ENCODE measurements around the gene CCDC148. TPM values are rescaled to one million over a fixed set of nuclear protein-coding genes. Genes with fewer than 3 reads are reported as not detected.

CCDC148 gene
- total RNA-seq, 1 donor from 2014 or later: 9.3 TPM

GRCh38 chr2:158174495-158174894, 282.1 kb downstream of the CCDC148 start:
- no peak for TF ChIP-seq CTCF (IDR thresholded peaks at IDR 0.05)
- no peak for TF ChIP-seq EZH2phosphoT487 (IDR thresholded peaks at IDR 0.05)
- no peak for TF ChIP-seq EZH2 (IDR thresholded peaks at IDR 0.05)
- Mint-ChIP-seq H3K9me3 (no peaks in the 10 kb centered on the region), H3K36me3 (no peaks in the 10 kb centered on the region), H3K4me3 (no peak overlapping the region), H3K4me1 (peaks cover 9% of the 10 kb centered on the region), H3K27ac (no peak overlapping the region), H3K27me3 (ENCODE audit: insufficient read depth, low read depth) (no peaks in the 10 kb centered on the region)
- no peaks in the 10 kb centered on the region for H3K9me3 ChIP-seq (ENCODE audit: low read depth)
- no peak overlapping the region for H2AFZ ChIP-seq (replicated peaks)
- no peak overlapping the region for H3K9ac ChIP-seq
- no peaks in the 10 kb centered on the region for H3K79me2 ChIP-seq (ENCODE audit: low read depth)
- no peaks in the 10 kb centered on the region for H3K36me3 ChIP-seq
- no peak for DNase-seq (ENCODE audit: low spot score)
- peaks cover 7% of the 10 kb centered on the region for H3K4me1 ChIP-seq
- H3K27ac ChIP-seq: no peak overlapping the region
- H3F3A ChIP-seq (ENCODE audit: low read depth): no peaks in the 10 kb centered on the region
- H3K27me3 ChIP-seq: no peaks in the 10 kb centered on the region
- no peak overlapping the region for H3K4me2 ChIP-seq
- H3K4me3 ChIP-seq: no peak overlapping the region
- H4K20me1 ChIP-seq (ENCODE audit: low read depth): no peaks in the 10 kb centered on the region

GRCh38 chr2:158172719-158173118, 283.8 kb downstream of the CCDC148 start:
- DNase-seq (ENCODE audit: low spot score): no peak
- no peaks in the 10 kb centered on the region for H3K27me3 ChIP-seq
- no peak overlapping the region for H3K27ac ChIP-seq
- H3F3A ChIP-seq (ENCODE audit: low read depth): no peaks in the 10 kb centered on the region
- H3K4me1 ChIP-seq: peaks cover 9% of the 10 kb centered on the region
- no peaks in the 10 kb centered on the region for H3K79me2 ChIP-seq (ENCODE audit: low read depth)
- H3K27me3 Mint-ChIP-seq (ENCODE audit: insufficient read depth, low read depth): no peaks in the 10 kb centered on the region
- no peak overlapping the region for H3K9ac ChIP-seq
- no peaks in the 10 kb centered on the region for H3K9me3 Mint-ChIP-seq
- no peak overlapping the region for H3K4me3 ChIP-seq
- no peaks in the 10 kb centered on the region for H3K36me3 ChIP-seq
- H2AFZ ChIP-seq (replicated peaks): no peak overlapping the region
- H3K36me3 Mint-ChIP-seq: no peaks in the 10 kb centered on the region
- H3K4me2 ChIP-seq: no peak overlapping the region
- H3K4me3 Mint-ChIP-seq: no peak overlapping the region
- H3K27ac Mint-ChIP-seq: no peak overlapping the region
- H3K4me1 Mint-ChIP-seq: peaks cover 10% of the 10 kb centered on the region
- H4K20me1 ChIP-seq (ENCODE audit: low read depth): no peaks in the 10 kb centered on the region
- no peaks in the 10 kb centered on the region for H3K9me3 ChIP-seq (ENCODE audit: low read depth)
- TF ChIP-seq CTCF (IDR thresholded peaks at IDR 0.05) (no peak), EZH2 (IDR thresholded peaks at IDR 0.05) (no peak), EZH2phosphoT487 (IDR thresholded peaks at IDR 0.05) (no peak)

- Histone ChIP-seq H3K27me3 (no peaks in the 10 kb centered on the region), H3K9ac (no peak overlapping the region), H3K27ac (no peak overlapping the region), H4K20me1 (ENCODE audit: low read depth) (no peaks in the 10 kb centered on the region), H2AFZ (replicated peaks) (no peak overlapping the region), H3K79me2 (ENCODE audit: low read depth) (no peaks in the 10 kb centered on the region), H3K4me3 (no peak overlapping the region), H3K4me2 (no peak overlapping the region), H3K36me3 (no peaks in the 10 kb centered on the region), H3F3A (ENCODE audit: low read depth) (no peaks in the 10 kb centered on the region), H3K4me1 (no peaks in the 10 kb centered on the region), H3K9me3 (ENCODE audit: low read depth) (no peaks in the 10 kb centered on the region)
- Mint-ChIP-seq H3K4me3 (no peak overlapping the region), H3K36me3 (no peaks in the 10 kb centered on the region), H3K4me1 (no peaks in the 10 kb centered on the region), H3K9me3 (no peaks in the 10 kb centered on the region), H3K27me3 (ENCODE audit: insufficient read depth, low read depth) (peaks cover 7% of the 10 kb centered on the region), H3K27ac (no peak overlapping the region)
- no peak for TF ChIP-seq EZH2 (IDR thresholded peaks at IDR 0.05)
- TF ChIP-seq CTCF (IDR thresholded peaks at IDR 0.05): no peak
- TF ChIP-seq EZH2phosphoT487 (IDR thresholded peaks at IDR 0.05): no peak
- DNase-seq (ENCODE audit: low spot score): no peak
These were observed 302.0 kb downstream of the CCDC148 start for GRCh38 chr2:158154596-158154995.

Data from neural progenitor cell (in vitro differentiated cells).